Stimulated activated CD8-positive, alpha-beta memory T cell treated with anti-CD3 and anti-CD28 coated beads, Interleukin-7, amount 100 ng/mL, for 48 hours (primary cell): ENCODE data around the gene OR1J1.

Experiments used
- DNase-seq, 2 donors: peaks; one replicate each; pipeline ENCODE4 v3.0.0-alpha.2; 2020; ENCODE audit warnings: low read depth in 1 of 2; ENCODE audit errors: extremely low read depth in 1 of 2

Gene OR1J1, protein sequence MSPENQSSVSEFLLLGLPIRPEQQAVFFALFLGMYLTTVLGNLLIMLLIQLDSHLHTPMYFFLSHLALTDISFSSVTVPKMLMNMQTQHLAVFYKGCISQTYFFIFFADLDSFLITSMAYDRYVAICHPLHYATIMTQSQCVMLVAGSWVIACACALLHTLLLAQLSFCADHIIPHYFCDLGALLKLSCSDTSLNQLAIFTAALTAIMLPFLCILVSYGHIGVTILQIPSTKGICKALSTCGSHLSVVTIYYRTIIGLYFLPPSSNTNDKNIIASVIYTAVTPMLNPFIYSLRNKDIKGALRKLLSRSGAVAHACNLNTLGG

DNA sequence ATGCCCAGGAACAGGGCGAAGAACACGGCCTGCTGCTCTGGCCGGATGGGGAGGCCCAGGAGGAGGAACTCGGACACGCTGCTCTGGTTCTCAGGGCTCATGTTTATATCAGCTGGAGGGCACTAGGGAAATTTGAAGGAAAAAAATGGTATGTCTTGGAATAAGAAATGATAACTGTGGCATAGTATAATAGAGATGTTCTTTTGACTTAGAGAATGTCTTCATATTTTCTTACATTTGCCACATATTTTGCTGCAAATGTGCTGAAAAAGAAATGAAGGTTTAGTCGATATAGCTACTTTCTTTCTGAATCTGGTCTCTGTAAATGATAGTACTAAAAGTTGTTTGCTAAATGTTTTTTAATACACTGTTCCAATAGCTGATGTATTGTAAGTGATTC is at the start of gene OR1J1:
Gene OR1J1, minus strand, starts transcription at position 101 of the 400 bp plus-strand sequence. Its CDS starts 0 bp downstream, at position 101.
- no peak for DNase-seq

- DNase-seq = no peak
These were observed 49.5 kb upstream of the OR1J1 start, which contains the start of gene OR1N1 for GRCh38 chr9:122527193-122527592. TSS of gene OR1N1 (minus strand) at chr9:122527293. CDS start at chr9:122527293, 0 bp downstream.

GRCh38 chr9:122526602-122527001 is 48.9 kb upstream of the OR1J1 start:
- peak in 1 of 2 donors; percentile 21 for DNase-seq

- DNase-seq = no peak
These were observed 41.6 kb upstream of the OR1J1 start for GRCh38 chr9:122519376-122519775.

DNA sequence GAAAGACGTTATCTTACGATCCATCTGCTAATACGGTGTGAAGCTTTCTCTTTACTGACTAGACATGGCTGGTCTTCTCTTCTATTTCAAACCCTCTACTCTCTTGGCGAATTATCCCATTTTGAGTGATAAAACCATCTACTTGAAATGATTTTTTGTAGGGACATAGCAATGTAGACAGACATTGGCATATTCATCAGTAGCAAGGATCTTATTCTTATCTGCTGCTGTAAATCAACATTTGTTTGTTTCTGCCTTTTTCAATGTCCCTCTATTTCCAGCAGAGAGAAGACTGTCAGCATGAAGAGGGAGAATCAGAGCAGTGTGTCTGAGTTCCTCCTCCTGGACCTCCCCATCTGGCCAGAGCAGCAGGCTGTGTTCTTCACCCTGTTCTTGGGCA is 41.1 kb upstream of the OR1J1 start, which contains the start of gene OR1J4:
Gene OR1J4, plus strand, starts transcription at position 301 of the 400 bp plus-strand sequence. Its CDS starts 0 bp downstream, at position 301.
- DNase-seq = no peak

DNA sequence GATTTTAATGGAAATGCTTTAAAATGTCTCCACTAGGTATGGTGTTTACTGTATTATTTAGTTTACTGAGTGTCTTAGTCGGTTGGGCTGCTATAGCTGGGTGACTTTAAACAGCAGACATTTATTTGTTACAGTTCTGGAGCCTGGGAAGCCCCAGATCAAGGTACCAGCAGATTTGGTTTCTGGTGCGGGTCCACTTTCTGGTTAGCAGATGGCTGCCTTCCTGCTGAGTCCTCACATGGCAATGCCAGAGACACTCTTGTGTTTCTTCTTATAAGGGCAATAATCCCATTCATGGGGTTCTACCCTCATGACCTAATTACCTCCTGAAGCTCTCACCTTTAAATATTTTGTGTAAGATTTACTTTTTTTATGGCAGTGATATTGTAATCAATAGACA is 40.5 kb upstream of the OR1J1 start:
- no peak for DNase-seq

DNA sequence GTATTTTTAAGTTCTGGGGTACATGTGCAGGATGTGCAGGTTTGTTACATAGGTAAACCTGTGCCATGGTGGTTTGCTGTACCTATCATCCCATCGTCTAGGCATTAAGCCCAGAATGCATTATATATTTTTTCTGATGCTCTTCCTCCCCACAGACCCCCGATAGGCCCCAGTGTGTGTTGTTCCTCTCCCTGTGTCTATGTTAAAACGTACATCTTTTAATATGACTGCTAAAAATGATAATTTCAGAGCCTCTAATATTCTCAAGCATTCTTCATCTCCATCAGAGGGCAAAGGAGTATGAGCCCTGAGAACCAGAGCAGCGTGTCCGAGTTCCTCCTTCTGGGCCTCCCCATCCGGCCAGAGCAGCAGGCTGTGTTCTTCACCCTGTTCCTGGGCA is 32.8 kb upstream of the OR1J1 start, which contains the start of gene OR1J2:
Gene OR1J2, plus strand, starts transcription at position 301 of the 400 bp plus-strand sequence. Its CDS starts 0 bp downstream, at position 301.
- no peak for DNase-seq

DNA sequence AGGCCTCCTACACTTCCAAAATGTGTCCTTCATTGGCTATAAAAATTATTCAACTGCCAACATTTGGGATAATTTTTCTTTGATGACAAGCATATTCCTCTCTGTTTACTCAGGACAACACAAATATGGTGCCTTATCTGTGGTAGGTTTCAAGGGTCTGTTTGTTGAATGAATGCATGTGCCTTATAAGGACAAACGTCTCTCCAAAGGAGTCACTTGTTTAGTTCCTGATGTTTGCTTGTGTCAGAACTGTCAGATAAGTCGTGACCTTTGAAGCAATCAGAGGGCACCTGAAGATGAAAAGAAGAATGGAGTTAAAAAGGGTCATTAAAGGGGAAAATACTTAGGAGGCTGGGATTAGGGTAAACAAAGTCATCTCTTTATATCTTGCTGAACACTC is 29.2 kb upstream of the OR1J1 start:
- no peak for DNase-seq

- no peak for DNase-seq
These were observed 21.2 kb upstream of the OR1J1 start for GRCh38 chr9:122498883-122499288.

DNA sequence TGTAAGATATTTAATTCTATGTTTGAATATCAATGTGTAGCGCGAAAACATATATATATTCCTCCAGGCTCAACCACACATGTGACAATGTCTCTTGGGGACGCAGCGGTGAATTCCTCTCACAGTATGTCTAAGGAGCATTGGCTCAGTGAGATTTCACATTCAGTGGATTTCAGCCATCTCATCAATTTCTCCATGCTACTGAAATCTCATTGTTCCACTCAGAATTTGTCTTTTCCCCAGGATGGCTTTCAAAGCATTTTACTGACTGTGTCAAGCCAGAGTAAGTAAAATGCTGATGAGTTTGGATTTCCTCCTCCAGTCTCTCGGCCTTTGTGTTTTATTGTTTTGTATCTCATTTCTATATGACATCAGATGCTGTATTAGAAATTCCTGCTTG is 1.3 kb upstream of the OR1J1 start:
- no peak for DNase-seq

DNA sequence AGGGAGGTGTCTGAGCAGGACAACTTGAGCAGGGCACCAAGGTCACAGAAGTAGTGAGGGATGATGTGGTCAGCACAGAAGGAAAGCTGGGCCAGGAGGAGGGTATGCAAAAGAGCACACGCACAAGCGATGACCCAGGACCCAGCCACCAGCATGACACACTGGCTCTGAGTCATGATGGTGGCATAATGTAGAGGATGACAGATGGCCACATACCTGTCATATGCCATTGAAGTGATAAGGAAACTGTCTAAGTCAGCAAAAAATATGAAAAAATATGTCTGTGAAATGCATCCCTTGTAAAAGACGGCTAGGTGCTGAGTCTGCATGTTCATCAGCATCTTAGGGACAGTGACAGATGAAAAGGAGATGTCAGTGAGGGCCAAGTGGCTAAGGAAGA is 380 bp downstream of the OR1J1 start:
- no peak for DNase-seq

GRCh38 chr9:122475717-122476116 is 2.0 kb downstream of the OR1J1 start:
- no peak for DNase-seq

GRCh38 chr9:122474561-122474960 is 3.2 kb downstream of the OR1J1 start:
- no peak for DNase-seq

- no peak for DNase-seq
These were observed 9.0 kb downstream of the OR1J1 start for GRCh38 chr9:122468735-122469134.

DNA sequence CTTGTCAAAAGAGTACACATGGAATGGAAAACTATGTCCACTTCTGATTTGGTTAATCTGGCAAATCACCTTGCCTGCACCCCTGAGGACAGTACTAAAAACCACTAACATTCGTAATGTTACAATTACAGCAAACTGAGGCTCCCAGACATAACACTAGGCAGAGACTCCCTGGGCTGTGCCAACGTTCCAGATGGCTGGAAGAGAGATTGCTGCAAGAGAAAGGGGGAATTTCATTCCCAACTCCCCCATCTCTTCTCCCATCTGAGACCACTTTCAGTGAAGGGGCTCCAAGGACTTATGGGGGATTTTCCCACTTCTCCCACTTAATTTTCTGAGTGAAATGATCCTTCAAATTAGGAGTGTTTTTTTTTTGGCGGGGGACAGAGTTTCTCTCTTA is 11.3 kb downstream of the OR1J1 start:
- no peak for DNase-seq

DNA sequence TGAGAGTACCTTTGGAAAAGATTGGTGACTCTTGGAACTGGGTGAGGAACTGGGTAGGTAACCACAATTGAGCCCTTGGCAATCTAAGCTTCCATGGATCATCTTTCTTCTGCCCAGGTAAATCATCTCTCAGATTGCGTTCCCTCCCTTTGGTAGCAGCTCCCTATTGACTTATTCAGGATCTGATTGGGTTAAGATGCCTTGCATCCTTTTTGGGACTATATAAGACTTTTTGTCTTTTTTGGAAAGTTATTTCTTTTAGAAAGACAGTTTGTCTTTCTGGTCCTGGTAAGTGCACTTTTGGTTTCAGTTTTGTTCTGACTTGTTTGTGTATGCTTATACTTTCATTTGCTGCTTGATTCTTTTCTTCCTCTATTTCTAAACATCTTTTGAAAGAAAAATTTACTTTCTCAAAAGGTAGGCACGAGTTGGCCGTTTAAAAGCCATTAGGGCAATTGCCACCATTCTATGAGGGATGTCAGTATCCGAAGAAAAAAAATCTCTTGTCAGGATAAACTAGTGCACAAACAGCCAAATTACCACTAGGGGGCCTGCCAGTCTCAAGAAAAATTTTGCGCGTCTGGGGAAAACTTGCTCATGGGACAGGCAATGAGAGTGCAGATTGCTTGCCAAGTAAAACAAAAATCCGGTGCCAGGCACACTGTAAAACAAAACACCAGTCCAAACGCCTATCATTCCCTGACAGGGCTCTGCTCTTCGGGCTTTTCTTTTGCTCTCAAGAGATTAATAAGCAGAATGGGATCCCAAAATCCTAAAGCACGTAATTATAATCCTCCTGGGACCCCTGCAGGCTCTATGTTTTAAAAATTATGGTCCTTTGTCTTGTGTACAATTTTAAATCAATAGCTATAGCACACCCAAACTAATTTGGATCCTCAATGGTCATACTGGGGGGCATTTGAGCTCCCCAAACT is 12.8 kb downstream of the OR1J1 start:
- peak; percentile 22 to 42 for DNase-seq

DNA sequence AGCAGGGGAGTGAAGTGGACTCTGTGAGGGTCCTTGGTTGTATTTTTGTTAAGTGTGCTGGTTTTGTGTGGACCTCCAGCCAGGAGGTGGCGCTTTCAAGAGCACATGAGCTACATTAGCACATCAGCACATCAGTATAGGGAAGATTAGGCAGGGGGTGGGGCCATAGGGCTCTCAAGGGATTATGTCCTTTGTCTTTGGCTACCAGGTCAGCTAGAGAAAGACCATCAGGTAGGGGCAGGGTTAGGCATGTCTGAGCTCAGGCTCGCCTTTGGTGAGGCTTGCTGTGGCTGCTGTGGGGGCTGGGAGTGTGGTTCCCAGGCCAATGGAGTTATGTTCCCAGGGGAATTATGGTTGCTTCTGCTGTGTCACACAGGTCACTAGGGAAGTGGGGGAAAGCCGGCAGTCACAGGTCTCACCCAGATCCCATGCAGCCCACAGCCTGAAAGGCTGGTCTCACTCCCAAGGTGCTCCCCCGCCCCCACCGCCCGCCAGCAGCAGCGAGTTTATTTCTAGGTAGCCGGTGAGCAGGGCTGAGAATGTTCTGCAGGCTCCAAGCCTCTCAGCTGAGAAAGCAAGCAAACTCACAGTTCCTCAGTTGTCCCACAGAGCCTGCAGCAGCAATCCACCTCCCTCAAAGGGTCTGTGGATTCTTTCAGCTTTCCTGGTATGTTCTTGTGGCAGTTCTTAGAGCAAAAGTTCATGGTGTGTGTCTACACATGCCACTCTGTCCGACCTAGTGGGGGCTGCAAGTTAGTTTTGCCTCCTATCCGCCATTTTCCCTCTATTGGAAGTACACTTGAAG is 13.7 kb downstream of the OR1J1 start:
- no peak for DNase-seq

GRCh38 chr9:122457787-122458186 is 19.9 kb downstream of the OR1J1 start:
- DNase-seq = no peak

DNA sequence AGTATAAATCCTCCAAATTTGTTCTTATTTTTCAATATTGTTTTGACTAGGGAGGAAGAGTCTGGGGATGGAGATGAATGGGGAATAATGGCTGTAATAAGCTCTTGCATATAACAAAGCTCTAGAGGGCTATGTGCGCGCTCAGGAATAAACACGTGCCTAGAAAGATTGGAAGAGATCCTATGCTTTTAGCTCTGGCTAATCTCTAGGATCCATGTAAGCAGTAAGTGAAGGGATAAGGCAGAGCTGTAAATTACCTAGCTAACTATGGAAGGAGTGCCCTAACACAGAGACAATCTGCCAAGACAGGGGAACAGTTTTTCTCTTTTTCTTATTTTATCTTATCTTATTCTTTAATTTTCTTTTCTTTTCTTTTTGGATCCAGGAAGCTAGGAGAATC is 21.6 kb downstream of the OR1J1 start:
- DNase-seq = no peak

DNA sequence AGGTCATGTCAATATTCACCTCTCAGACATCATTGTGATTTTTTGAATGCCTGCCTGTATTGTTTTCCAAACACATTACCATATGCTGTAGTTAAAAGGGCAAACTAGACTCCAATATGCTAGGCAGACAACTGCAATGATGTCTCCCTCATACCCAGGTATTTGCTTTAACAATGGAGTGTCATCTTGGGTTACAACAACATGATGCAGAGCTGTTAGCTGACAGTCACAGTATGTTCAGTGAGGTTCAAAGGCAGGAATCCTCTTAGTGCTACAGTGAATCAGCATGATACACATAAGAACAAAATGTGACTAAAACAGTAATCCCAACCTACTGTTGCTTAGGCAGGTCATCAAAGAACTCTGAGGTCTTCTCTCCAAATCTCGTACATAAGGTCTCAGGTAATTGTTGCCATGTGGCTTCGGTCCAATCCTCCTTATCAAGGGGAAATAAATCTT is 24.0 kb downstream of the OR1J1 start:
- no peak for DNase-seq
